Measurements from ENCODE around the gene PDCD4. TPM values are rescaled to one million over a fixed set of nuclear protein-coding genes. Genes with fewer than 3 reads are reported as not detected.

The PDCD4 gene
- total and polyA plus RNA-seq, 9 of the 15 experiments (the other 6 are each of a cell fraction or from before 2014, with no cell fraction given): 12.9 to 44.1 (median 33.7) TPM

DNA sequence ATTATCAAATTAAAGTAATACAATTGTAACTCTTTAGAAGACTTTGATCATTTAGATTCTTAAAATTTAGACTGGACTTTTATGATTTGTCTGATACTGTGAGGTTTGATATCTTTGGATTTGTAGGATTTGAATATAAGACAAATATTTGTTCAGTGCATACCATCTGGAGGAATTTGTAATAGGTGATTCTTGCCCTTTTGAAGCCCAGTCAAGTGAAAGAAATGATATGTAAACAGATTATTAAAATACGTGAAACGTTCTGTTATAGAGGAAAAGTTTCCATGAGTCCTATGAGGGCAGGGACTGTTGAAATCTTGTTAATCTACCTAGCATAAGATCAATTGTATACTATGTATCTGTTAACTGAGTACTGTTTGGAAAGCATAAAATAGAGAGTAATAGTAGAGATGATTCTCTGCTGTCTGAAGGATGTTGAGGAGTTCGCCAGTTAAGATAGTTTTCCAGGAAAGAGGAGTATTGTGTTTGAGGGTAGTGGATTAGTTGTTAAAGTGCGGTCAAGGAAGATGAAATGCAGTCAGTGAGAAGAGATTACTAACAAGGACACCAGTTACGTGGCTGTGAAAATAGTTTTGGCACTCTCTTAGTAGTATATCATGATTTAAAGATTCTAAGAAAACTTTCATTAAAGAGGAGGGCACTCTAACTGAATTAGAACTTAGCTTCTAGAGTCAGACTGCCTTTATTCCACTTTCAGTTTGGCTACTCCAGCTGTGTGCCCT lies 14.4 kb downstream of the PDCD4 start (continued):
- TF ChIP-seq CTBP1 (IDR thresholded peaks at IDR 0.05; ENCODE audit: borderline replicate concordance) (peak; percentile 24; the same call in 1 of the 2 replicates), ESRRA (IDR thresholded peaks at IDR 0.05; ENCODE audit: borderline replicate concordance, low read depth) (no peak; the same call in 1 of the 2 replicates), CBFA2T3 (IDR thresholded peaks at IDR 0.05) (peak; percentile 41; the same call in 1 of the 2 replicates), ARID1B (IDR thresholded peaks at IDR 0.05) (peak; percentile 69), CHD4 (IDR thresholded peaks at IDR 0.05; ENCODE audit: insufficient read depth, insufficient replicate concordance, low read depth, low read length, poor library complexity, severe bottlenecking) (no peak), ZEB2 (IDR thresholded peaks at IDR 0.05) (peak; percentile 50; the same call in 1 of the 2 replicates), FOSL1 (tag; conservative IDR thresholded peaks at IDR 0.05) (0 out of 2 replicates have a peak, but pooled peaks have one; percentile 21), MEIS2 (IDR thresholded peaks at IDR 0.05; ENCODE audit: partially characterized antibody) (peak; percentile 45), SMARCE1 (IDR thresholded peaks at IDR 0.05) (peak; percentile 51; the same call in 1 of the 2 replicates), EP300 (IDR thresholded peaks at IDR 0.05; ENCODE audit: low read length) (peak; percentile 46), HNRNPK (IDR thresholded peaks at IDR 0.05; ENCODE audit: low read depth, low read length, poor library complexity, severe bottlenecking) (no peak), HMGN3 (IDR thresholded peaks at IDR 0.05; ENCODE audit: borderline replicate concordance, extremely low read depth, insufficient read length, low read depth, low read length) (no peak), NBN (IDR thresholded peaks at IDR 0.05; ENCODE audit: low read depth) (peak; percentile 67; the same call in 1 of the 2 replicates), NCOR1 (IDR thresholded peaks at IDR 0.05) (peak; percentile 28; the same call in 1 of the 2 replicates), TRIM28 (IDR thresholded peaks at IDR 0.05) (no peak), SMAD4 (CRISPR knock-in tag; conservative IDR thresholded peaks at IDR 0.05) (0 out of 2 replicates have a peak, but pooled peaks have one; percentile 60), GATA2 (CRISPR knock-in tag; IDR thresholded peaks at IDR 0.05) (peak; percentile 73), KDM1A (IDR thresholded peaks at IDR 0.05) (peak; percentile 42 to 51; a peak in 2 of 4 replicates)
- TF ChIP-seq, protein P1, sequence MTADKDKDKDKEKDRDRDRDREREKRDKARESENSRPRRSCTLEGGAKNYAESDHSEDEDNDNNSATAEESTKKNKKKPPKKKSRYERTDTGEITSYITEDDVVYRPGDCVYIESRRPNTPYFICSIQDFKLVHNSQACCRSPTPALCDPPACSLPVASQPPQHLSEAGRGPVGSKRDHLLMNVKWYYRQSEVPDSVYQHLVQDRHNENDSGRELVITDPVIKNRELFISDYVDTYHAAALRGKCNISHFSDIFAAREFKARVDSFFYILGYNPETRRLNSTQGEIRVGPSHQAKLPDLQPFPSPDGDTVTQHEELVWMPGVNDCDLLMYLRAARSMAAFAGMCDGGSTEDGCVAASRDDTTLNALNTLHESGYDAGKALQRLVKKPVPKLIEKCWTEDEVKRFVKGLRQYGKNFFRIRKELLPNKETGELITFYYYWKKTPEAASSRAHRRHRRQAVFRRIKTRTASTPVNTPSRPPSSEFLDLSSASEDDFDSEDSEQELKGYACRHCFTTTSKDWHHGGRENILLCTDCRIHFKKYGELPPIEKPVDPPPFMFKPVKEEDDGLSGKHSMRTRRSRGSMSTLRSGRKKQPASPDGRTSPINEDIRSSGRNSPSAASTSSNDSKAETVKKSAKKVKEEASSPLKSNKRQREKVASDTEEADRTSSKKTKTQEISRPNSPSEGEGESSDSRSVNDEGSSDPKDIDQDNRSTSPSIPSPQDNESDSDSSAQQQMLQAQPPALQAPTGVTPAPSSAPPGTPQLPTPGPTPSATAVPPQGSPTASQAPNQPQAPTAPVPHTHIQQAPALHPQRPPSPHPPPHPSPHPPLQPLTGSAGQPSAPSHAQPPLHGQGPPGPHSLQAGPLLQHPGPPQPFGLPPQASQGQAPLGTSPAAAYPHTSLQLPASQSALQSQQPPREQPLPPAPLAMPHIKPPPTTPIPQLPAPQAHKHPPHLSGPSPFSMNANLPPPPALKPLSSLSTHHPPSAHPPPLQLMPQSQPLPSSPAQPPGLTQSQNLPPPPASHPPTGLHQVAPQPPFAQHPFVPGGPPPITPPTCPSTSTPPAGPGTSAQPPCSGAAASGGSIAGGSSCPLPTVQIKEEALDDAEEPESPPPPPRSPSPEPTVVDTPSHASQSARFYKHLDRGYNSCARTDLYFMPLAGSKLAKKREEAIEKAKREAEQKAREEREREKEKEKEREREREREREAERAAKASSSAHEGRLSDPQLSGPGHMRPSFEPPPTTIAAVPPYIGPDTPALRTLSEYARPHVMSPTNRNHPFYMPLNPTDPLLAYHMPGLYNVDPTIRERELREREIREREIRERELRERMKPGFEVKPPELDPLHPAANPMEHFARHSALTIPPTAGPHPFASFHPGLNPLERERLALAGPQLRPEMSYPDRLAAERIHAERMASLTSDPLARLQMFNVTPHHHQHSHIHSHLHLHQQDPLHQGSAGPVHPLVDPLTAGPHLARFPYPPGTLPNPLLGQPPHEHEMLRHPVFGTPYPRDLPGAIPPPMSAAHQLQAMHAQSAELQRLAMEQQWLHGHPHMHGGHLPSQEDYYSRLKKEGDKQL (CRISPR knock-in tag; IDR thresholded peaks at IDR 0.05; ENCODE audit: borderline replicate concordance): no peak
- TF ChIP-seq, protein P2, sequence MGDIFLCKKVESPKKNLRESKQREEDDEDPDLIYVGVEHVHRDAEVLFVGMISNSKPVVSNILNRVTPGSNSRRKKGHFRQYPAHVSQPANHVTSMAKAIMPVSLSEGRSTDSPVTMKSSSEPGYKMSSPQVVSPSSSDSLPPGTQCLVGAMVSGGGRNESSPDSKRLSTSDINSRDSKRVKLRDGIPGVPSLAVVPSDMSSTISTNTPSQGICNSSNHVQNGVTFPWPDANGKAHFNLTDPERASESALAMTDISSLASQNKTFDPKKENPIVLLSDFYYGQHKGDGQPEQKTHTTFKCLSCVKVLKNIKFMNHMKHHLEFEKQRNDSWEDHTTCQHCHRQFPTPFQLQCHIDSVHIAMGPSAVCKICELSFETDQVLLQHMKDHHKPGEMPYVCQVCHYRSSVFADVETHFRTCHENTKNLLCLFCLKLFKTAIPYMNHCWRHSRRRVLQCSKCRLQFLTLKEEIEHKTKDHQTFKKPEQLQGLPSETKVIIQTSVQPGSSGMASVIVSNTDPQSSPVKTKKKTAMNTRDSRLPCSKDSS (IDR thresholded peaks at IDR 0.05; ENCODE audit: low read depth, partially characterized antibody): no peak
- TF ChIP-seq, protein P3, sequence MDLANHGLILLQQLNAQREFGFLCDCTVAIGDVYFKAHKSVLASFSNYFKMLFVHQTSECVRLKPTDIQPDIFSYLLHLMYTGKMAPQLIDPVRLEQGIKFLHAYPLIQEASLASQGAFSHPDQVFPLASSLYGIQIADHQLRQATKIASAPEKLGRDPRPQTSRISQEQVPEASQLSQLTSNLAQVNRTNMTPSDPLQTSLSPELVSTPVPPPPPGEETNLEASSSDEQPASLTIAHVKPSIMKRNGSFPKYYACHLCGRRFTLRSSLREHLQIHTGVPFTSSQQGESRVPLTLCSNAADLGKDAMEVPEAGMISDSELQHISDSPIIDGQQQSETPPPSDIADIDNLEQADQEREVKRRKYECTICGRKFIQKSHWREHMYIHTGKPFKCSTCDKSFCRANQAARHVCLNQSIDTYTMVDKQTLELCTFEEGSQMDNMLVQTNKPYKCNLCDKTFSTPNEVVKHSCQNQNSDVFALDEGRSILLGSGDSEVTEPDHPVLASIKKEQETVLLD (IDR thresholded peaks at IDR 0.05): no peak
